ENCODE data around the gene CPM. TPM values are rescaled to one million over a fixed set of nuclear protein-coding genes. Genes with fewer than 3 reads are reported as not detected.

The CPM gene
- total and polyA plus RNA-seq, 2 donors (not counting 3 experiments of a cell fraction or from before 2014, with no cell fraction given) = not detected

DNA sequence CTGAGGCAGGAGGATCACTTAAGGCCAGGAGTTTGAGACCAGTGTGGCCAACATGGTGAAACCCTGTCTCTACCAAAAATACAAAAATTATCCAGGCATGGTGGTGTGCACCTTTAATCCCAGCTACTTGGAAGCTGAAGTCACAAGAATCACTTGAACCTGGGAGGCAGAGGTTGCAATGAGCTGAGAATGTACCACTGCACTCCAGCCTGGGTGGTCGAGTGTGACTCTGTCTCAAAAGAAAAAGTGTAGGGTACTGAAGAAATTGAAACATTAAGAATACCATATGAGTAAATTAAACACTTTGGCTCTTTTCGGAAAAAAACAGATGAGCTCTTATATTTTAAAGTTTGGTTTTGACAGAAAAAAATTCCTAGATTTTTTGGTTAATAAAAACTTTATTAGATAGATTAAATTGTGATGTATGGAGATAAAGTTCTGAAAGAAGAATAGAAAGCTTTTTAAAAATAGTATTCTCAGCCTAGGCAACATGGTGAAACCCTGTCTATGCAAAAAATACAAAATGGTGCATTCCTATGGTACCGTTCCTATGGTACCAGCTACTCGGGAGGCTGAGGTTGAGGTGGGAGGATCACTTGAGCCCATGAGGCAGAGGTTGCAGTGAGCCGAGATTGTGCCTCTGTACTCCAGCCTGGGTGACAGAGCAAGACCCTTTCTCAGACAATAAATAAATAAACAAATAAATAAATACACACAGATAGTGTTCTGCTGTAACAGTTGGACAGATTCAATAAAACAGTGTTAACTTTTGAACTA lies 104.9 kb downstream of the CPM start:
- no peaks in the 10 kb centered on the region for H3K27me3 ChIP-seq (ENCODE audit: control insufficient read depth in 2 of 2, insufficient read depth in 2 of 2, low read length in 2 of 2)
- intact Hi-C loops (cut with micrococcal nuclease) = loop anchor here (5.0 kb wide), 1 partner anchor 216 kb away; the partner anchor contains the start of gene RAP1B
- no peak overlapping the region for H2AFZ ChIP-seq (ENCODE audit: low read depth, low read length)
- peaks cover 7% of the 10 kb centered on the region for H4K20me1 ChIP-seq (replicated peaks; ENCODE audit: control insufficient read depth, extremely low read depth, insufficient read depth, low read length)
- H3K27ac ChIP-seq (ENCODE audit: insufficient read depth, low read depth, low read length) = peak overlapping the region; percentile 39
- POLR2A ChIA-PET = interaction anchor here (0.6 kb wide), 2 partner anchors 9 to 88 kb away, joined by 3 to 5 read pairs; no protein-coding TSS in a partner anchor
- H3K9ac ChIP-seq (replicated peaks; ENCODE audit: extremely low read depth, insufficient read depth, low read length) = no peak overlapping the region
- no peak overlapping the region for H3K4me3 ChIP-seq (replicated peaks in 1 of 3; ENCODE audit: insufficient read depth in 1 of 3, low read depth in 1 of 3, low read length in 3 of 3)
- no TSS peak for BruUV-seq (replicated peaks)
- peaks cover 22 to 58% of the 10 kb centered on the region in 2 experiments for H3K36me3 ChIP-seq (ENCODE audit: control insufficient read depth in 2 of 2, extremely low read depth in 1 of 2, insufficient read depth in 2 of 2, low read length in 2 of 2)
- H3K9me1 ChIP-seq (replicated peaks; ENCODE audit: control insufficient read depth, extremely low read depth, insufficient read depth, low read length) = no peaks in the 10 kb centered on the region
- no peaks in the 10 kb centered on the region for H3K9me3 ChIP-seq (replicated peaks; ENCODE audit: control insufficient read depth, insufficient read depth, low read length)
- TF ChIP-seq, protein P1, sequence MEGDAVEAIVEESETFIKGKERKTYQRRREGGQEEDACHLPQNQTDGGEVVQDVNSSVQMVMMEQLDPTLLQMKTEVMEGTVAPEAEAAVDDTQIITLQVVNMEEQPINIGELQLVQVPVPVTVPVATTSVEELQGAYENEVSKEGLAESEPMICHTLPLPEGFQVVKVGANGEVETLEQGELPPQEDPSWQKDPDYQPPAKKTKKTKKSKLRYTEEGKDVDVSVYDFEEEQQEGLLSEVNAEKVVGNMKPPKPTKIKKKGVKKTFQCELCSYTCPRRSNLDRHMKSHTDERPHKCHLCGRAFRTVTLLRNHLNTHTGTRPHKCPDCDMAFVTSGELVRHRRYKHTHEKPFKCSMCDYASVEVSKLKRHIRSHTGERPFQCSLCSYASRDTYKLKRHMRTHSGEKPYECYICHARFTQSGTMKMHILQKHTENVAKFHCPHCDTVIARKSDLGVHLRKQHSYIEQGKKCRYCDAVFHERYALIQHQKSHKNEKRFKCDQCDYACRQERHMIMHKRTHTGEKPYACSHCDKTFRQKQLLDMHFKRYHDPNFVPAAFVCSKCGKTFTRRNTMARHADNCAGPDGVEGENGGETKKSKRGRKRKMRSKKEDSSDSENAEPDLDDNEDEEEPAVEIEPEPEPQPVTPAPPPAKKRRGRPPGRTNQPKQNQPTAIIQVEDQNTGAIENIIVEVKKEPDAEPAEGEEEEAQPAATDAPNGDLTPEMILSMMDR (IDR thresholded peaks at IDR 0.05; ENCODE audit: extremely low read depth in 1 of 2, insufficient read depth in 1 of 2, low read depth in 1 of 2, low read length in 2 of 2) = no peak
- TF ChIP-seq POLR2AphosphoS5 (IDR thresholded peaks at IDR 0.05; ENCODE audit: insufficient read depth, low read depth, low read length) = peak; percentile 19
- H3K79me2 ChIP-seq (ENCODE audit: control insufficient read depth, insufficient read depth, low read length) = peaks cover 27% of the 10 kb centered on the region
- FAIRE-seq = no peak
- dilution Hi-C loops (cut with MboI; ENCODE audit: extremely low pct_ligation_motif_present, low sequenced_read_pairs) = no loop called here
- H3K4me2 ChIP-seq (ENCODE audit: insufficient read depth, low read length) = no peak overlapping the region
- DNase-seq (ENCODE audit: low read depth, low spot score) = no peak
- H3K4me1 ChIP-seq (ENCODE audit: control insufficient read depth, extremely low read depth, insufficient read depth, low read length) = peaks cover 10% of the 10 kb centered on the region
- CTCF ChIA-PET = interaction anchor here (1.1 to 1.4 kb wide), 2 partner anchors 8 to 41 kb away, joined by 4 to 5 read pairs; no protein-coding TSS in a partner anchor
